GM21360 (cell line): ENCODE measurements around the gene KLHL29.

Experiments
- ATAC-seq: cut with Tn5 transposase; IDR thresholded peaks from one replicate; pipeline ENCODE4 v1.9.1; 2021; ENCODE audit warnings: mild to moderate bottlenecking, moderate library complexity; ENCODE audit not compliant: unreplicated experiment

Gene KLHL29

DNA sequence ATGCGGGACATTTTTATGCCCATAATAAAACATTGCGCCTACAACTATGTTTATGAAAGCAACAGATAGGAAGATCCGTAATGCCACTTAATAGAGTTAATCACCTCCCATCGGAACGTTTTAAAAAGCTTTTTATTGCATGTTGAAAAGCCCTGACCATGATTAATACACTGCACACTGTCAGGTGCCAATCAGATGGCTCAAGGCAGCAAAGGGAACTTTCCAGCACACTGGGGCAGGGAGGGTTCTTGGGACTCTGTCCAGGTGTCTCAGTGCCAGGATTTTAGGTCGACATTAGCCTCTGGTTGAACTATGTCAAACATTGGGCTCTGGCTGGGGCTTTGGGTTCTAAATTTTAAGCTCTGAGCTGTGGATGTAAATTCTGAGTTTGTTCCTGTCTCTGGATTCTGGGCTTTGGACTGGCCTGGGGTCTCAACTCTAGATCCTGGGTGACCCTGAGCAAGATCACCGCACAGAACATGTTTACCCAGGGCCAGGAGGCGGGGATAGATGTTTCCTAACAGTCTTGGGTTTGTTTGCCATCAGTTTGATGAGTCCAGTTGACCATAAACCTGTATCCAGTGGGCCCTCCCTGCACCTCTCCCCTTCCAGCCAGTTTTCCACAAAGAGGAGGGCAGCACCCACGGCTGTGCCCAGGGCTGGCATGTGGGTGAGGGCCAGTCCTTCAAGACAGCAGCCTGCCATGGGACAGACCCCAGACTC is 279.2 kb downstream of the KLHL29 start:
- ATAC-seq: no peak

- ATAC-seq: no peak
These were observed 281.4 kb downstream of the KLHL29 start for GRCh38 chr2:23666241-23666979.

DNA sequence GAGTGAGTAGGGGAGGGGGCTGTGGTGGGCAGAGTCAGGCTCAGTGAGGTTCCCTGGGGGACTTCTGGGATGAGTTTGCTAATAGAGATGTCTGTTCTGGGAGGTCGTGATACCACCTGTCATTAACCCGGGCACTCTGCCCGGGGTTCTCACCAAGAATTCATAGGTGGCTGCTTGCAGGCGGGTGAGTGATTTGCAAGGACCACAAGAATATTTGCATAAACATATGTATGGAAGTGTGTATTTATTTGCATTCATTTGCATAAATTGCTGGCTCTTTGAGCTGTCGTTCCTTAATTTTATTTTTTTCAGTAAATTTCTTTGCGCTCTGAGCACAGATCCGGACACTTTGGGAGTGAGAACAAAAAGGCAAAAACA is 282.0 kb downstream of the KLHL29 start:
- no peak for ATAC-seq

DNA sequence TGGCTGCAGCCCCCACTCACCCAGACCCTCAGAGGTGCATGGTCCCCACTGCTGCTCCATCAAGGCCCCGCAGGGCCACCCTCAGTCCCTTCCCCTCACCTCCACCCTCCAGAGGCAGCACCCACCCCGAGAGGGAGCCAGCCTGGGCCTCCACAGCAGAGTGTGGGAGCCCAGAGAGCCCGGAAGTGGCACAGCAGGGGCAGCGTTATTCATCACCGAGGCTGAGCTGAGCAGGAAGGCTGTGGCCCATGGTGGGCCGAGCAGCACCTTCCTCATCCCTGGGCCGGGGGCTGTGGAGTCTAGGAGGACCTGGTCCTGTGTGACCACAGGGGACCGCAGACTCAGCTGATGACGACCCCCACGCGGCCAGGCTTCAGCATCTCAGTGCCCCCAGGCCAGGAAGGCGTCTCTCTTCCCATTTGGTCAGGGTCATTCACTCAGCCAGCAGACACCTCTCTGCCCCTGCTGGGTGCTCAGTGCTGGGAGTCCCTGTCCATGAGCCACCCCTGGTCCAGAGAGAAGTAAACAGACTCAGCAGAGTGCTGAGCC is 283.9 kb downstream of the KLHL29 start:
- ATAC-seq: no peak

DNA sequence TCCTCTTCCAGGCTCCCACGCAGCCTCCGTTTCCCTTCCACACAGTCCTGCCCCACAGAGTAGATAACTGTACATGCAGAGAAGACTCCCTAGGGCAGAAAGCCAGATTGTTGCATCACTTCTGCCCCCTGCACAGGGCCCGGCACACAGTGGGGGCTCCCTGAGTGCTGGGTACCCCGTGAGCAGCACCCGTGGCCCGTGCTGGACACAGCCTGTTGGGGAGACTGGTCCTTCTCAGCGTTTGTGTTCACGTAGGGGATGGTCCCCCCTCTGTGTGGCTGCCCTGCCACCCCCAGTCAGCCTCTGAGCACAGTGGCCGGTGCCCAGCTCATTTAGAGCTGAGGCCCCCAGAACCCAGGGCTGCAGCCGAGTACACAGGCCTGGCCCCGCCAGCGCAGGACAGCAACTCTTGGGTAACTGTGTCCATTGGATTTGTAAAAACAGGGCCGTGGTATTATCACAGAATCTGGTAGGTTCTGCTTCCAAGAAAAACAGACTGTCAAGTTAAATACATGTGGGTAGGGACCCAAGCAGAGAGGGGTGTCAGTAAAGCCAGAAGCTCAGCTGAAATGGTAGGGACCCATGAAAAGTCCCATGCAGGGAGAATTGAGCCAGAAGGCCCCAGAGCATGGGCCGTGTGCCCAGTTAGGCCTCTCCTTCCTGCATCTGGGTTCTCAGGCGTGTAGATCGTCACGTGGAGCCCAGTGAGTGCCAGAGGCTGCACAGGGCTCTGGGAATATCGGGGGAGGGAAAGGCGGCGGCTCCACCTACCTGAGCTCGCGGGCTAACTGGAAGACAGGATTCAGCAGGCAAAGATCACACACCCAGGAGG is 284.6 kb downstream of the KLHL29 start:
- ATAC-seq: no peak

GRCh38 chr2:23670245-23670592 is 285.2 kb downstream of the KLHL29 start:
- ATAC-seq: no peak

DNA sequence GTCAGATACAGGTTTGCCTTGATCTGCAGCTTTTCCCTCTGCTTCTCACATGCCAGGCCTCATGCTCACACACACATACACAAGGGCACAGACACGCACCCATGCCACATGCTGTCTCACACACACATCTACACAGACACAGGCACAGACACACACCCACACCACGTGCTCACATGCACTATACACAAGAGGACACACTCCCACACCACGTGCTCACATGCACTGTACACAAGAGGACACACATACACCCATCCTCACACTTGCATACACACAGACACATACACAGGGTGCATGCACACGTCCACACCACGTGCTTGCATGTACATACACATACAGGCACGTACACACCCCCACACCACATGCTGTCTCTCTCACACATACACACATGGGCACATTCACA is 288.1 kb downstream of the KLHL29 start:
- no peak for ATAC-seq

- no peak for ATAC-seq
These were observed 289.1 kb downstream of the KLHL29 start for GRCh38 chr2:23673830-23674679.

GRCh38 chr2:23675506-23675905 is 290.5 kb downstream of the KLHL29 start:
- no peak for ATAC-seq

DNA sequence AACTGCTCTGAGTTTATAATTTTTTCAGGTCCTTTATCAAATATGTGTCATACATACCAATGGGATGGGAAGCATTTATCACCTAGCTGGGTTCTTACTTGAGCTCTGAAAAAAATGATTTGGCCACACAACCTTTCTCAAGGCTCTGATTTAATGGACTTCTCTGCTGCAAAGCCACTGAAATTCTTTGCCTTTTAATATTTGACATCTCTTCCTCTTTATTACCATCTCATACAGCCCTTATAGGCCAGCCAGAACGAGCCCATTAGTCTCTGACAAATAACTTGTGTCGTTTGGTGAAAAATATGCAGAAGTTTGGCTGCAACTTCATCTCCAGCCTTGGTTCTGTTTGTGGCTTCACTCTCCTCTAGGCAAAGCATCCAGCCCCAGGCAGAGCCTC is 292.9 kb downstream of the KLHL29 start:
- no peak for ATAC-seq

DNA sequence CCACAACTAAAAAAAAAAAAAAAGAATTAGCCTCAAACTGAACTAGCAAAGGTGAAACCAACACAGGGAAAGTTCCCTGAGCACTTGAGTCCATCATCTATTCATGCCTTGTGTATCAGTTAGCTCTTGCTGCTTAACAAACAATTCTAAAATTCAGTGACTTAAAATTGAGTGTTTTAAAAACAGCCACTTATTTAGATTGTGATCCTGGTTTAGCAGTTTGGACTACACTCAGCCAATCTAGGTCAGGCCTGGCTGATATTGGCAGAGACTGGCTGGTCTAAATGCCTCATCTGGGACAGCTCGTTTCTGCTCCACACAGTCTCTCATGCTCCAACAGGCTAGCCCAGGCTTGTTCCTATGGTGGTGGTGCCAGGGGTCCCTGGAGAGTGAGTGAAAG is 294.1 kb downstream of the KLHL29 start:
- no peak for ATAC-seq

DNA sequence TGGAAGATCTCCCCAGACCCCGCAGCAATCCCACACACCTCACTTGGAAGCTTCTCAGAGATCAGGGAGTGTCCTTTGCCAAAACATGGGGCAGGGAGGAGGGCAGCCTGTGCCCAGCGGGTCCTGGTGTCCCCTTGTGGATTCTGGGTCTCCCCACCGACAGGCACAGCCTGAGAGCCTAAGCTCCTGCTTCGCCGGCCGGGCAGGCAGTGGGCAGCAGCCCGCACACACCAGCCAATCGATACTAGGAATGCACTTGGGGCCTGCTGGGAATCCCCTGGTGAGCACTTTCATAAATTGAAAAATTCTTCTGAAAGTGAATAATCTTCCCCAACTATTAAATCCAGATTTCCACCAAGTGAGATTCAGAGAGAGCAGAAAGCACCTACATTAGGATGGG is 296.0 kb downstream of the KLHL29 start:
- ATAC-seq: no peak

DNA sequence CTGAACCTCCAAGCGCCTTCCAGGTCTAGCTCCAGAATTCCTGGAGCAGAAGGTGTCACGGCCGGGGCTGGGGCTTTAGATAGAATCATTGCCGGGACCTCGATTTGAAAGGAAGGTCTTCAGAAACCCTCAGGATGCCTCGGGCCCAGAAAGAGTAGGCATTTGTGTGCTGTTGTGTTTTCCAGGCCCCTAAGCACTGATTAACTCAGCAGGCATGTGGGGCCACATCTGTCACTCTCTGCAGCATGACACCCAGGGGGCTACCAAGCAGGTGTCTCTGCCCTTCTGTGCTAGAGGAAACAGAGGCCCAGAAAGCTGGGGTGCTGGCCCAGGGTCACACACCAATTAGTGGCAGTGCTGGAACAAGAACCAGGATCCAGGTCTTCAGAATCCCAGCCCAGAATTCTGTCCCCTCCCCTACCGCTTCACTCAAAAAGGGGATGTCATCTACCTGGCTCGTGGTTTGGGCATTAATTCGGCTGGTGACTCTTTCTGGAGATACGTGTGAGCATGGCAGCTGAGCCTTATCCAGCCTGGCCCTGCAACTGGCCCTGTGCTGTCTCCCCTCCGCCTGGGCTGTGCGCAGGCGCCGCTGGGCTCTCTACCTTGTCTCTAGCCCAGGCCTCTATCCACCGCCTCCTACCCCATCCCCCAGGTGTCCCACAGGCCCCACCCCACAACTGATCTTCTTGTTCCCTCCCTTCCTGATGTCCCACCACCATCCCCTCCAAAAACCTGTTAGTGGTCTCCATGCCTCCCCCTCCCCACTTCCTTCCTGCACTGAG is 296.6 kb downstream of the KLHL29 start:
- ATAC-seq: no peak

GRCh38 chr2:23682481-23682880 is 297.5 kb downstream of the KLHL29 start:
- no peak for ATAC-seq

DNA sequence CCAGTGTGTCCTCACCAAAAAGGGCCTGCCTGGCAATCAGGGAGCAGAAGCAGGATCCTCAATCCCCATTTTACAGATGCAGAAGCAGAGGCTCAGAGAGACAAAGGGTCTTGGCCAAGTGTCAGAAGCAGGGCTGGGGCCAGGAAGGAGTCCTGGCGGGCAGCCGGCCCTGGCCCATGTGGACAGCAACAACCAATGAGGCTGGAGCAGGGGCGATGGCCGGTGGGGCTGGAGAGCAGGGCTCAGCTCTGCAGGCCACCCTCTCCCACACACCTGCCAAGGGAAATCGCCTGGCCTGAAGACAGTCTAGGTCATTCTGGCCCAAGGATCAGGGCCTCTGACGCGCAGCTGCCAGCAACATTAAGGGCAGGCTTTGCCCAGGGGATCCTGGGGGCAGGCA is 298.0 kb downstream of the KLHL29 start:
- no peak for ATAC-seq

- ATAC-seq: no peak
These were observed 299.6 kb downstream of the KLHL29 start for GRCh38 chr2:23684395-23685176.

- ATAC-seq: no peak
These were observed 300.2 kb downstream of the KLHL29 start for GRCh38 chr2:23685181-23685580.

DNA sequence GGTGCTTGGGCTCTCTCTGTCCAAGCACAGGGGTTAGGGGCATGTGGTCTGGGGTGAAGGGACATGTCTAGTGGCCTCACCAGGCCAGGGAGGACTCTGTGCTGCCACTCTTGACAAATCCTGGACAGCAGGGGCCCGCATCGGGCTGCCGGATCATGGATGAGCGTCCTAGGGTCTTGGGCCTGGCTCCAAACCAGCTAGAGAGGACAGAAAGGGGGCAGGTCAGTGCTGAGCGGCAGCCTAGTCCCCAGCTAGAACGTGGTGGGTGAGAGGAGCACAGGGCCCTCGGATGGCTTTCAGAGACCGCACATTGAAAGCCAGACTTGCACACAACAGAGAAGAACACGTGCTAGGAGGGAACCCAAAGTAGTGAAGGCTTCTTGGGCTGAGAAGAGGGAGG is 300.7 kb downstream of the KLHL29 start:
- ATAC-seq: no peak

DNA sequence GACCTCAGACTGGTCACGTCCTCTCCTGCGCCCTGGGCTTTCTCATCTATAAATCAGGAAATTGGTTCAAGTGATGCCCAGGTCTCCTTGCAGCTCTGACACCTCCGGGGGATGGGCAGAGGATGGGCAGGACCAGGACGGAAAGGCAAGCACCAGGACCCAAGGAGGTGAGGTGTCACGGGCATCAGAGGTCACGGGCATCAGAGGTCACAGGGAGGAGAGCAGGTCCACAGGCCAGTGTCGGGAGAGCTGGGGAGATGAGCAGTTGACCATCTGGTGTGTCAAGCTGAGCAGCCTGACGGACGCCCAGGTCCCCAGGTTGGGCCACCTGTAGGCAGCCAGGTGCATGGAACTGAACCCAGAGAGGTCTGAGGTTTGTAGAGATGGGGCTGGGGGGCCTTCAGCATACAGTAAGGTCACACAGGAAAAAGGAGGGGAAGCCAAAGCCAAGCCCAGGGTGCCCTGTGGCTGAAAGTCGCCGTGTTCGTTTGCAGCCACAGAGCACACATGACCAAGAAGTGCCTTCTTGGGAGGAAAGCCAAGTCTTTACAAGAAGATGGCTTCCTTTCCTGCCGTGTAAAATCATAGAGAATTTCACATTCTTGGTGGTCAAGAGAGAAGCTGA is 301.5 kb downstream of the KLHL29 start:
- ATAC-seq: no peak
